HFFc6 (cell line): ENCODE data around the gene MKRN2. TPM values are rescaled to one million over a fixed set of nuclear protein-coding genes. Genes with fewer than 3 reads are reported as not detected.
"Not testable (repeated sequence)": the region's sequence is repeated elsewhere in the genome, so short reads cannot be mapped to it uniquely, and the experiment has no call there.

ENCODE experiments used
- DNase-seq: peaks from one replicate; pipeline ENCODE4 v3.0.0-alpha.2; 2018
- H3K27ac Mint-ChIP-seq: 2 replicates; pipeline ENCODE4 v1.8.0; 2020; ENCODE audit warnings: mild to moderate bottlenecking, mixed read lengths
- H3K27me3 Mint-ChIP-seq: 2 replicates; pipeline ENCODE4 v1.8.0; 2021; ENCODE audit warnings: mild to moderate bottlenecking, moderate library complexity, mixed read lengths; ENCODE audit not compliant: insufficient read depth
- H3K36me3 Mint-ChIP-seq: 2 replicates; pipeline ENCODE4 v1.8.0; 2021; ENCODE audit warnings: low read depth, mixed read lengths
- H3K4me1 Mint-ChIP-seq: 2 replicates; pipeline ENCODE4 v1.8.0; 2020; ENCODE audit warnings: low read depth, mixed read lengths
- H3K4me3 Mint-ChIP-seq: 2 replicates; pipeline ENCODE4 v1.8.0; 2020; ENCODE audit warnings: mild to moderate bottlenecking, moderate library complexity, mixed read lengths
- H3K9me3 Mint-ChIP-seq: 2 replicates; pipeline ENCODE4 v1.8.0; 2020; ENCODE audit warnings: mild to moderate bottlenecking, mixed read lengths
- total RNA-seq, 6 experiments: library from RNA; stranded (reverse); fragmentation: NEBNext Ultra II Directional; extraction: Animal tissue kit (Norgen Biotek cat#: 25700); gene quantifications; 2 replicates in 1 of 6; 3 replicates in 5 of 6; pipeline ENCODE4 v1.2.3, GENCODE V29; 2021
- TF ChIP-seq, protein P1 (sequence below): fragments of 200-600 bp; sonication (generic); IDR thresholded peaks from 2 replicates; pipeline ENCODE4 v1.5.0; 2021; ENCODE audit warnings: antibody characterized with exemption, mild to moderate bottlenecking

Gene MKRN2
- total RNA-seq, 6 experiments from 2014 or later, result 31.0 to 35.8 (median 34.8) TPM

DNA sequence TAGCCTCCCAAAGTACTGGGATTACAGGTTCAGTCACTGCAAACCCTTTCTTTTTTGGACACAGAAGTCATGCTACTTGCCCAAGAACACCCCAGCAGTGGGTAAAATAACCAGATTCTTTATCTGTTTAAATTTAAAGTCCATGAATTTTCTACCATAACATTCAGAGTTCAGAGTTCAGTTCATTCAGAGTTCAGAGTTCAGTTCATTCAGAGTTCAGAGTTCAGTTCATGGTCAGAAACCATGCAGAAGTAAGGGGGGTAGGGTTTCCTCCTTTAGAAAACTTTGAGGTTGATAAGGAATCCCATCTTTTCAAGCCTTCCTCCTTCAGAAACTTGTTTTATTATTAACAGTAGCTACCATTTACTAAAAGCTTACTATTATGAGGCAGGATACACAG is 63.8 kb downstream of the MKRN2 start:
- TF ChIP-seq, protein P1, sequence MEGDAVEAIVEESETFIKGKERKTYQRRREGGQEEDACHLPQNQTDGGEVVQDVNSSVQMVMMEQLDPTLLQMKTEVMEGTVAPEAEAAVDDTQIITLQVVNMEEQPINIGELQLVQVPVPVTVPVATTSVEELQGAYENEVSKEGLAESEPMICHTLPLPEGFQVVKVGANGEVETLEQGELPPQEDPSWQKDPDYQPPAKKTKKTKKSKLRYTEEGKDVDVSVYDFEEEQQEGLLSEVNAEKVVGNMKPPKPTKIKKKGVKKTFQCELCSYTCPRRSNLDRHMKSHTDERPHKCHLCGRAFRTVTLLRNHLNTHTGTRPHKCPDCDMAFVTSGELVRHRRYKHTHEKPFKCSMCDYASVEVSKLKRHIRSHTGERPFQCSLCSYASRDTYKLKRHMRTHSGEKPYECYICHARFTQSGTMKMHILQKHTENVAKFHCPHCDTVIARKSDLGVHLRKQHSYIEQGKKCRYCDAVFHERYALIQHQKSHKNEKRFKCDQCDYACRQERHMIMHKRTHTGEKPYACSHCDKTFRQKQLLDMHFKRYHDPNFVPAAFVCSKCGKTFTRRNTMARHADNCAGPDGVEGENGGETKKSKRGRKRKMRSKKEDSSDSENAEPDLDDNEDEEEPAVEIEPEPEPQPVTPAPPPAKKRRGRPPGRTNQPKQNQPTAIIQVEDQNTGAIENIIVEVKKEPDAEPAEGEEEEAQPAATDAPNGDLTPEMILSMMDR, result no peak
- Mint-ChIP-seq H3K9me3 (no peaks in the 10 kb centered on the region), H3K27me3 (peaks cover 4% of the 10 kb centered on the region), H3K36me3 (peaks cover 15% of the 10 kb centered on the region), H3K4me3 (no peak overlapping the region), H3K27ac (no peak overlapping the region), H3K4me1 (peaks cover 40% of the 10 kb centered on the region)
- no peak for DNase-seq

DNA sequence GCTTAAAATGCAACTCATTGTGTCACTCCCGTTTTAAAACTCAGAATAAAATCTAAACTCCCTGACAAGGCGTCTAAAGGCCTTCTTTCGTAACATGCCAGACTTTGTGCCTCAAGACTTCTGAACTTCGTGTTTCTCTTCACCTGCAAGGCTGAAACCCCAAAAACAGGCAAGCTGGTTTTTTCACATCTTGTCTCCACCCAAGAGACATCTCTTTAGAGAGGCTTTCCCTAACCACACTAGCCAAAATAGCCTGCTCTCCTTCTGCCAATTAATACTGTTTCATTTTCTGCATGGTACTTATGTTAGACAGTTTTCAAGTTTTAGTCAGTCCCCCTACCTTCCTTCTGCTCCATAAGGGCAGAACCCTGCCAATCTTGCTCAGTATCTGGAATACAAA is 65.4 kb downstream of the MKRN2 start:
- Mint-ChIP-seq H3K4me1 (peaks cover 46% of the 10 kb centered on the region), H3K4me3 (no peak overlapping the region), H3K27ac (peak overlapping the region; percentile 5; the same call in 1 of the 2 replicates), H3K9me3 (no peaks in the 10 kb centered on the region), H3K36me3 (peaks cover 8% of the 10 kb centered on the region; the same call in 1 of the 2 replicates), H3K27me3 (peaks cover 4% of the 10 kb centered on the region)
- DNase-seq, result no peak
- TF ChIP-seq, protein P1, result no peak

DNA sequence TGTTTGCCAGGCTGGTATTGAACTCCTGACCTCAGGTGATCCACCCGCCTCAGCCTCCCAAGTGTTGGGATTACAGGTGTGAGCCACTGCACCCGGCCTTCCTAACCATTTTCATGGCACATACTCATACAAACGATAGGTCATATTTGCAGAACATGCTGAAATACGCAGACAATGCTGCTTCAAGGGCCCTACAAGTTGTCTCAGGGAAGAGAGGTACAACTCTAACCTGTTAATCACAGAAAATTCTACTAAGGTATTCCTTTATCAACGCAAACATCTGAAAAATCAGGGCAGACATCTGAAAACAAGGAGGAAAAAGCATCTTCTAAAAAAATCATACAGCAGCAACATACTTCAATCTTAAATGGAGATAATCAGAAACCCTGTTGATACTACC is 67.2 kb downstream of the MKRN2 start:
- no peak overlapping the region for H3K27ac Mint-ChIP-seq
- no peaks in the 10 kb centered on the region for H3K36me3 Mint-ChIP-seq
- no peak for DNase-seq
- H3K4me1 Mint-ChIP-seq, result peaks cover 53% of the 10 kb centered on the region
- TF ChIP-seq, protein P1, result no peak
- H3K9me3 Mint-ChIP-seq, result no peaks in the 10 kb centered on the region
- H3K4me3 Mint-ChIP-seq, result no peak overlapping the region
- peaks cover 6% of the 10 kb centered on the region for H3K27me3 Mint-ChIP-seq

DNA sequence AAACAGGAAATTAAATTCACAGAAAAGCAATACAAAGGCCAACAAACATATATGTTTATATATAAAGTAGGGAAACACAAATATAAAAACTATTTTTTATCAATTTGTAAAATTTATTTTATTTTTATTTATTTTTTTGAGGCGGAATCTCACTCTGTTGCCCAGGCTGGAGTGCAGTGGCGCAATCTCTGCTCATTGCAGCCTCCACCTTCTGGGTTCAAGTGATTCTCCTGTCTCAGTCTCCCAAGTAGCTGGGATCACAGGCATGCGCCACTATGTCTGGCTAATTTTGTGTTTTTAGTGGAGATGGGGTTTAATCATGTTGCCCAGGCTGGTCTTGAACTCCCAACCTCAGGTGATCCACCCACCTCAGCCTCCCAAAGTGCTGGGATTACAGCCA is 68.1 kb downstream of the MKRN2 start:
- H3K4me1 Mint-ChIP-seq, result peaks cover 62% of the 10 kb centered on the region
- not testable (repeated sequence) for H3K4me3 Mint-ChIP-seq, H3K9me3 Mint-ChIP-seq, H3K36me3 Mint-ChIP-seq, H3K27ac Mint-ChIP-seq, DNase-seq, H3K27me3 Mint-ChIP-seq

DNA sequence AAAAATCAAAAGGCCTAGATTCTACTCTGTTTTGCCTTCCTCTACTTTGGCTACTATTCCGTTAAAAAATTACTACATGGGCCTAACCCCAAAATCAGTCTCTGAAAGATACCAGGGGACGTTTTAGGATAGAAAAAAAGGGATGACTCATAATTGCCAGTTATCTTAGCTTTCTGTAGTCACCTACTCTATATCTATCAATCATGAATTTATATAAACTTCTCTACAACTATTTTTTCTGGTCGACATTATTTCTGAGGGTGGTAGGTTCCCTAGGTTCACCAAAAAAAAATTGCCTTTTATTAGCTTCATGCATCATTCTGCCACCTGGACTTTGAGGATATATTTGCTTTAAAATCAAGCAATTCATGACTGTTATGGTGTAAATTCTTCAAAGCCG is 70.5 kb downstream of the MKRN2 start:
- peaks cover 4% of the 10 kb centered on the region for H3K27me3 Mint-ChIP-seq
- TF ChIP-seq, protein P1, result no peak
- H3K27ac Mint-ChIP-seq, result no peak overlapping the region
- peaks cover 53% of the 10 kb centered on the region for H3K4me1 Mint-ChIP-seq
- DNase-seq, result no peak
- H3K4me3 Mint-ChIP-seq, result no peak overlapping the region
- H3K36me3 Mint-ChIP-seq, result no peaks in the 10 kb centered on the region
- H3K9me3 Mint-ChIP-seq, result no peaks in the 10 kb centered on the region

DNA sequence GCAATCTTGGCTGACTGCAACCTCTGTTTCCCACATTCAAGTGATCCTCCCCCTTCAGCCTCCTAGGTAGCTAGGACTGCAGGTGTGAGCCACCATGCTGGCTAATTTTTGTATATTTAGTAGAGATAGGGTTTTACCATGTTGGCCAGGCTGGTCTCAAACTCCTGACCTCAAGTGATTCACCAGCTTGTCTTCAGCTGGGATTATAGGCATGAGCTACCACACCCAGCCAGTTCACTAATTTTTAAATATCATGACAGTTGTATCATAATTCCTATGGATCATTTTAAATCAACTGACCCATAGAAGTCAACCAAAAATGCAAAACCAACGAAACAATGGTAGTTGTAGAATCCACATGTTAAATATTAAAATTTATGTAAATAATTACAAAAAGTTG is 71.9 kb downstream of the MKRN2 start:
- Mint-ChIP-seq H3K9me3 (no peaks in the 10 kb centered on the region), H3K27me3 (peaks cover 2% of the 10 kb centered on the region; the same call in 1 of the 2 replicates)
- DNase-seq, result no peak

More for the DNA sequence above, 71.9 kb downstream of the MKRN2 start:
- no peak overlapping the region for H3K27ac Mint-ChIP-seq
- H3K36me3 Mint-ChIP-seq, result no peaks in the 10 kb centered on the region
- no peak overlapping the region for H3K4me3 Mint-ChIP-seq
- TF ChIP-seq, protein P1, result no peak
- H3K4me1 Mint-ChIP-seq, result peaks cover 53% of the 10 kb centered on the region
